CD4-positive, alpha-beta memory T cell (primary cell): Measurements from ENCODE around the gene EPAS1. TPM values are rescaled to one million over a fixed set of nuclear protein-coding genes. Genes with fewer than 3 reads are reported as not detected.

ENCODE experiments used
- CTCF ChIA-PET: fragments of 350-600 bp; sonication (Branson Sonifier 250); formaldehyde crosslinking; loops from one replicate; lab custom pipeline; 2021; ENCODE audit warnings: inconsistent platforms; ENCODE audit not compliant: partially characterized antibody; lab: Charles Lee
- POLR2A ChIA-PET: fragments of 350-600 bp; sonication (Branson Sonifier 250); formaldehyde crosslinking; loops from one replicate; lab custom pipeline; 2021; ENCODE audit not compliant: partially characterized antibody; lab: Charles Lee
- DNase-seq, 5 donors: peaks; one replicate each; pipeline versions ENCODE4 v3.0.0 to v3.0.0-alpha.2; 2020 to 2022; ENCODE audit warnings: mixed read lengths in 1 of 5
- H3K27ac ChIP-seq: one replicate; pipeline ENCODE4 v1.7.0; 2013; ENCODE audit warnings: low read depth, low read length
- H3K27me3 ChIP-seq: 2 replicates; pipeline ENCODE4 v1.7.0; 2013; ENCODE audit warnings: mild to moderate bottlenecking, low read length, moderate library complexity; ENCODE audit not compliant: insufficient read depth
- H3K36me3 ChIP-seq: 2 replicates; pipeline ENCODE4 v1.7.0; 2013; ENCODE audit warnings: mild to moderate bottlenecking, low read length, moderate library complexity; ENCODE audit not compliant: insufficient read depth
- H3K4me1 ChIP-seq: 2 replicates; pipeline ENCODE4 v1.7.0; 2013; ENCODE audit warnings: mild to moderate bottlenecking, low read length, moderate library complexity; ENCODE audit not compliant: insufficient read depth
- H3K4me3 ChIP-seq, 2 donors: one replicate each; pipeline ENCODE4 v1.7.0; 2013; ENCODE audit warnings: low read length in 2 of 2, mild to moderate bottlenecking in 1 of 2
- H3K9me3 ChIP-seq, 2 donors: one replicate each; pipeline ENCODE4 v1.7.0; 2013; ENCODE audit warnings: low read length in 2 of 2, control low read depth in 1 of 2; ENCODE audit not compliant: control insufficient read depth in 1 of 2
- H3K27ac Mint-ChIP-seq, 7 donors: one replicate each; pipeline ENCODE4 v1.8.0; 2020 to 2021; ENCODE audit warnings: mixed read lengths in 7 of 7, mild to moderate bottlenecking in 6 of 7, inconsistent platforms in 3 of 7, moderate library complexity in 3 of 7
- H3K27me3 Mint-ChIP-seq, 2 donors: one replicate each; pipeline ENCODE4 v1.8.0; 2020 to 2021; ENCODE audit warnings: mixed read lengths in 2 of 2
- H3K36me3 Mint-ChIP-seq, 2 donors: one replicate each; pipeline ENCODE4 v1.8.0; 2020 to 2021; ENCODE audit warnings: mixed read lengths in 2 of 2, inconsistent platforms in 1 of 2, mild to moderate bottlenecking in 1 of 2
- H3K4me1 Mint-ChIP-seq, 4 donors: one replicate each; pipeline ENCODE4 v1.8.0; 2020 to 2021; ENCODE audit warnings: mixed read lengths in 4 of 4, mild to moderate bottlenecking in 1 of 4
- H3K4me3 Mint-ChIP-seq, 8 donors: one replicate each; pipeline ENCODE4 v1.8.0; 2020 to 2021; ENCODE audit warnings: mixed read lengths in 8 of 8, mild to moderate bottlenecking in 7 of 8, moderate library complexity in 6 of 8, inconsistent platforms in 3 of 8
- H3K9me3 Mint-ChIP-seq, 8 donors: one replicate each; pipeline ENCODE4 v1.8.0; 2020 to 2021; ENCODE audit warnings: mixed read lengths in 8 of 8, mild to moderate bottlenecking in 5 of 8, inconsistent platforms in 3 of 8, moderate library complexity in 1 of 8
- intact Hi-C: fragments of 100-400 bp; cut with micrococcal nuclease; formaldehyde crosslinking; loops from one replicate; pipeline ENCODE4 v1.15.1; 2023
- polyA plus RNA-seq, 2 donors: library from polyadenylated mRNA; unstranded; fragments of 300-500 nt; fragmentation: Illumina TruSeq; gene quantifications; one replicate each; pipeline ENCODE4 v1.2.3, GENCODE V29; 2021
- total RNA-seq, 2 experiments: library from RNA; stranded (reverse); gene quantifications; one replicate each; pipeline ENCODE4 v1.2.3, GENCODE V29; 2021

Gene EPAS1
- total and polyA plus RNA-seq, 4 experiments from 2014 or later = 0.40 to 2.7 (median 2.3) TPM; not detected in 1

DNA sequence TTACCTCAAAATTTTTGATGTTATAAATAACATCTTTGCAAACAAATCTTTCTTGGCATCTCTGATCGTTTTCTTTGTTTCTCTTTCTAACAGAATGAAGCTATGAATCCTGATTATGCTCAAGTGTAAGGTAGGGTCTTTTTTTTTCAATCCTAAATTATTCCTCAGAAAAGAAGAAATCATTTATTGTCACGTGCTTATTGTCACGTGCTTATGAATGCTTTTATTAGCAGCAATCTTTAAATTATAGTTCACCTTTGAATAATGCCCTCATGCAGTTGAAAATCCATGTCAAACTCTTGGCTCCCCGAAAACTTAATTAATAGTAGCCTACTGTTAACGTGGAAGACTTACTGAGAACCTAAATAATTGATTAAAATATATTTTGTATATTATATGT lies 39.2 kb upstream of the EPAS1 start:
- H3K4me1 Mint-ChIP-seq = no peaks in the 10 kb centered on the region
- no peak overlapping the region for H3K4me3 Mint-ChIP-seq
- ChIA-PET POLR2A (no interaction called here), CTCF (no interaction called here)
- H3K36me3 ChIP-seq = no peaks in the 10 kb centered on the region
- H3K9me3 ChIP-seq = no peaks in the 10 kb centered on the region
- no peak overlapping the region for H3K4me3 ChIP-seq
- no peaks in the 10 kb centered on the region for H3K4me1 ChIP-seq
- no peak overlapping the region for H3K27ac ChIP-seq
- H3K36me3 Mint-ChIP-seq = no peaks in the 10 kb centered on the region
- H3K27me3 Mint-ChIP-seq = peaks cover 0 to 4% of the 10 kb centered on the region in 2 donors
- no peak overlapping the region for H3K27ac Mint-ChIP-seq
- no peak for DNase-seq
- no peaks in the 10 kb centered on the region for H3K9me3 Mint-ChIP-seq
- intact Hi-C loops = no loop called here
- H3K27me3 ChIP-seq = no peaks in the 10 kb centered on the region

DNA sequence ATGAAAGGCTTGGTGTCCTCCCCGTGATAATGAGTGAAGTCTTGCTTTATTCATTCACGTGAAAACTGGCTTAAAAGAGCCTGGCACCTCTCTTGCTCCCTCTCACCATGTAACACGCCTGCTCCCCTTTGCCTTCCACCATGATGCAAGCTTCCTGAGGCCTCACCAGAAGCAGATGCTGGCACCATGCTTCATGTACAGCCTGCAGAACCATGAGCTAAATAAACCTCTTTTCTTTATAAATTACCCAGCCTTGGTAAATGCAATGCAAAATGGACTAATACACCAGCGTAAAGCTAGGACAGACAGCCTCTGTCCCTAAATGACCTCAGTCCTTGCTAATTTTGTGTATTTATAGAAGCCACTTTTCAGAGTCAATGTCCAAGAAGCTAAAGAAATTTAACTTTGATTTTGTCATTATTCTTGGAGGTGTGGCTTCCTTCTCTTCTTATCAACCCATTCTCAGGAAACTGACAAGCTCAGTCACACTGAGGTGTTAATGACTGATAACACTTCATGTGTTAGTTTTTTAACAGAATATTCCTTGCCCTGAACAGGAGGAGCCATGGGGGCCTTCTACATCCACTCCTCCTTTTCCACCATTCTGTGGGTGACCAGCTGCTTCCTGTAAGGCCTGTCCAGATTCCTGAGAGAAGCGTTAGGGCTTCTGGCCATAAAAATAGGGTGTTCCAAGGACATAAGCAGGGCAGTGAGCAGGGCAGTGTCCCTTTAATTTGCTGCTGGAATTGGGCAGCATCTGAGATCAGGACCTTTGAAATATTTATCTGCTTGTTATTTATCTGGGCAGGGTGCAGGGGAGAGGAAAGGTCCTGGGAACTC lies 38.0 kb upstream of the EPAS1 start:
- ChIA-PET CTCF (interaction anchor here (0.9 kb wide), 1 partner anchor 196 kb away, joined by 3 read pairs; no protein-coding TSS in a partner anchor), POLR2A (no interaction called here)
- intact Hi-C loops = no loop called here
- H3K9me3 Mint-ChIP-seq = no peaks in the 10 kb centered on the region
- peaks cover 0 to 7% of the 10 kb centered on the region in 2 donors for H3K27me3 Mint-ChIP-seq
- H3K27ac Mint-ChIP-seq = no peak overlapping the region
- no peak overlapping the region for H3K27ac ChIP-seq
- no peaks in the 10 kb centered on the region for H3K4me1 Mint-ChIP-seq
- H3K36me3 ChIP-seq = no peaks in the 10 kb centered on the region
- DNase-seq = no peak
- H3K9me3 ChIP-seq = no peaks in the 10 kb centered on the region
- H3K36me3 Mint-ChIP-seq = no peaks in the 10 kb centered on the region
- no peaks in the 10 kb centered on the region for H3K4me1 ChIP-seq
- H3K4me3 Mint-ChIP-seq = no peak overlapping the region
- H3K27me3 ChIP-seq = peaks cover 5% of the 10 kb centered on the region
- no peak overlapping the region for H3K4me3 ChIP-seq

DNA sequence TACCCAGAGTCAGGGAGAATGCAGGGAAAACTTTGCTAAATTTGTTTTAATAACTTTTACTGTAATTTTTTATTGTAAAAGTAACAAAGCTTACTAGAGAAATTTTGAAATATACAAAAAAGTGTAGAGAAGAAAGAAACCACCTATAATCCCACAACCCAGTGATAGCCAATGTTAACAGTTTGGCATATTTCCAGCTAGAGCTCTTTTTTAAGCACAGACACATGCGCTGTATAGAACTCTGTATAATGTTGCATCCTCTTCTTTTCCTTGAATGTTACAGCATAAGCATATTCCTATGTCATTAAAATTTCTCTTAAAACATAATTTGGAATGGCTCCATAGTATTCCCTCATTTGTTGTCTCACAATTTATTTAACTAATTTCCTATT lies 37.4 kb upstream of the EPAS1 start:
- POLR2A ChIA-PET = no interaction called here
- no peaks in the 10 kb centered on the region for H3K4me1 ChIP-seq
- H3K4me3 ChIP-seq = no peak overlapping the region
- intact Hi-C loops = no loop called here
- no peaks in the 10 kb centered on the region for H3K4me1 Mint-ChIP-seq
- no peak overlapping the region for H3K4me3 Mint-ChIP-seq
- DNase-seq = no peak
- H3K27me3 Mint-ChIP-seq = peaks cover 0 to 5% of the 10 kb centered on the region in 2 donors
- H3K27ac Mint-ChIP-seq = no peak overlapping the region
- H3K27me3 ChIP-seq = peaks cover 5% of the 10 kb centered on the region
- H3K9me3 Mint-ChIP-seq = no peaks in the 10 kb centered on the region
- CTCF ChIA-PET = no interaction called here
- no peak overlapping the region for H3K27ac ChIP-seq
- H3K36me3 Mint-ChIP-seq = no peaks in the 10 kb centered on the region
- no peaks in the 10 kb centered on the region for H3K9me3 ChIP-seq
- H3K36me3 ChIP-seq = no peaks in the 10 kb centered on the region

DNA sequence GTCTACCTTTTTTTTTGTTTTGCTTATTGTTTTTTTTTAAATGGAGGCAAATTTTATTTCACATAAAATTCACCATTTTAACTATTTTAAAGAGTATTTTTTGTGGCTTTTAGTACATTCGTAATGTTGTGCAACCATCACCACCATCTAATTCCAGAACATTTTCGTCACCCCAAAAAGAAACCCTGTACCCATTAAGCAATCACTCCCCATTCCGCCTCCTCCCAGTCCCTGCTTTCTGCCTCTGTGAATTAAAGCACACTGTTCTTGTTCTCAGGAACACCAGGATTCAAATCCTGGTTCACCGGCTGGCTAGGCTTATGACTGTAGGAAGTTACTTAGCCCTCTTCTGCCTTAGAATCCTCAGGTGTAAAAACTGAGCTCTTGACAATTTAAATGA lies 36.9 kb upstream of the EPAS1 start:
- POLR2A ChIA-PET = no interaction called here
- H3K4me3 Mint-ChIP-seq = no peak overlapping the region

DNA sequence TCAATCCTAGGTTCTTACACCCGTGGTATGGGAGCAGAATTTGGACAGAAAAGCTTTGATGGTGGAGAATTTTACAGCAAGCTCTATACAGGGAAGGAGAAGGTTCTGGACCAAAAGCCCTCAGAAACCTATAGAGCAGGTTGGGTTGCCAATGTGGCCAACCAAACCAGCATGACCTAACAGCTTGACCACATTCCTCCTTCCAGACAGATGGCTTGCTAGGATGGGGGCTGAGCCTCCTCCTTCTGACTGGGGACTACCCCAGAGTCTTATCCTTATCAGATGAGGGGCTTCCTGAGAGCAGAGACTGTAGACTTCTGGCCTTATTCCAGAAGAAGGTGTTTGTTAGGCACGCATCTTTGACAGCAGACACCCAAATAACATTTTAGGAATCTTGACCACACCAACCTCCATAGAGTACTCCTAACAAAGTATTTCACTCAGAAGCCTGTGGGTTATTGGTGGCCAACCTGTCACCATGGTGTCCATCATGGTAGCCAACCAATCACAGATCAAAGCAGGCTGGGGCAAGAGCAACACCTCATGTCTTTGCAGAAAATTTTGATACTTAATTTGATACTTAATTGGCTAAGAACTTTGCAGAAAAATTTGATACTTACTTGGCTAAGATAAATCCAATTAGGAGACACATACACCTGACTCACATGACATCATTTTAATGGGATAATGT lies 34.8 kb upstream of the EPAS1 start:
- H3K4me1 ChIP-seq = no peaks in the 10 kb centered on the region
- H3K36me3 Mint-ChIP-seq = no peaks in the 10 kb centered on the region
- intact Hi-C loops = no loop called here
- DNase-seq = no peak
- peaks cover 2 to 5% of the 10 kb centered on the region in 2 donors for H3K27me3 Mint-ChIP-seq
- CTCF ChIA-PET = no interaction called here
- no peak overlapping the region for H3K4me3 ChIP-seq
- H3K27ac Mint-ChIP-seq = no peak overlapping the region
- H3K4me3 Mint-ChIP-seq = no peak overlapping the region
- H3K4me1 Mint-ChIP-seq = no peaks in the 10 kb centered on the region
- POLR2A ChIA-PET = no interaction called here
- no peak overlapping the region for H3K27ac ChIP-seq
- H3K36me3 ChIP-seq = no peaks in the 10 kb centered on the region
- no peaks in the 10 kb centered on the region for H3K9me3 Mint-ChIP-seq
- H3K9me3 ChIP-seq = no peaks in the 10 kb centered on the region
- peaks cover 5% of the 10 kb centered on the region for H3K27me3 ChIP-seq

More for the DNA sequence above, 36.9 kb upstream of the EPAS1 start:
- Histone ChIP-seq H3K36me3 (no peaks in the 10 kb centered on the region), H3K4me1 (no peaks in the 10 kb centered on the region), H3K27ac (no peak overlapping the region), H3K9me3 (no peaks in the 10 kb centered on the region), H3K4me3 (no peak overlapping the region), H3K27me3 (peaks cover 5% of the 10 kb centered on the region)
- CTCF ChIA-PET = no interaction called here
- H3K4me1 Mint-ChIP-seq = no peaks in the 10 kb centered on the region
- no peak overlapping the region for H3K27ac Mint-ChIP-seq
- no peaks in the 10 kb centered on the region for H3K36me3 Mint-ChIP-seq
- no peak for DNase-seq
- peaks cover under 1 to 5% of the 10 kb centered on the region in 2 donors for H3K27me3 Mint-ChIP-seq
- H3K9me3 Mint-ChIP-seq = no peaks in the 10 kb centered on the region
- intact Hi-C loops = no loop called here

DNA sequence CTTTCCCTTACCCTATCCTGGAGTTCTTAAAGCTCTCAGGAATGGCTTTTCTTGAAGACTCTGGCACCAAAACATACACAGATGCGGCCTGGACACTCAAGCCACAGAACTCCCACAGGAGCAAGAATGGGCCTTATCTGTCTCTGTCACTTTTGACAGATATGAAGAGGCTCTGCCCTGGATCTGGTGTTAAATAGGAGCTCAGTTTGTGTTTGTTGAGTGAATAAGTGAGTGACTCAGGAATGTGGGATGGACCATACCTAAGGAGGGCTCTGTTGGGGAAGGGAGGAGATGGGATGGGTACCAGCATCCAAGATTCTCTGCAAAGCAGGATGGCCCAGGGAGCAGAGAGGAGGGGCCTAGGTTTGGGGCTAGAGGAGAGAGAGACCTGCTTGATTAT lies 33.9 kb upstream of the EPAS1 start:
- Mint-ChIP-seq H3K9me3 (no peaks in the 10 kb centered on the region), H3K4me1 (peaks cover 3 to 4% (median 3%) of the 10 kb centered on the region in 4 donors), H3K27ac (no peak overlapping the region), H3K36me3 (no peaks in the 10 kb centered on the region), H3K4me3 (no peak overlapping the region), H3K27me3 (peaks cover 3 to 5% of the 10 kb centered on the region in 2 donors)
- Histone ChIP-seq H3K9me3 (no peaks in the 10 kb centered on the region), H3K4me3 (no peak overlapping the region), H3K27ac (no peak overlapping the region), H3K27me3 (peaks cover 5% of the 10 kb centered on the region), H3K4me1 (no peaks in the 10 kb centered on the region), H3K36me3 (no peaks in the 10 kb centered on the region)
- CTCF ChIA-PET = no interaction called here
- intact Hi-C loops = no loop called here
- POLR2A ChIA-PET = no interaction called here
- DNase-seq = no peak

DNA sequence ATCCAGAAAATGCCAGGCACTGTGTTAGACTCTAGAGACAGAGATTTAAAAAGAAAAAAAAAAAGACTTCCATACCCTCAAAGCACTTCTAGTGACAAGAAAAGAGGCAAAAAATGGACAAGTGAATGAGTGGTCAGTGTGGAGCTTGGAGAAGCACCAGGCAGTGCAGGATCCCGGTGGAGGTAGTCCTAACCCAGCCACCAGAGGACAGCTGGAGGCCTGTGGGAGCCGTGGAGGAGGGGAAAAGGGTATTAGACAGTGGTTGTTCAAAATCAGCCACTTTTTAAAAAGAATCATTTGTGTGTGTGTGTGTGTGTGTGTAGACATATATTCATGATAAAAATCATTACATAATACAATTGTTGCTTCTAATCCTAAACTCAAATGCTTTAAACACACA lies 32.8 kb upstream of the EPAS1 start:
- POLR2A ChIA-PET = no interaction called here
- intact Hi-C loops = no loop called here

More for the DNA sequence above, 32.8 kb upstream of the EPAS1 start:
- Histone ChIP-seq H3K9me3 (no peaks in the 10 kb centered on the region), H3K27me3 (peaks cover 5% of the 10 kb centered on the region), H3K4me1 (no peaks in the 10 kb centered on the region), H3K4me3 (no peak overlapping the region), H3K27ac (no peak overlapping the region), H3K36me3 (no peaks in the 10 kb centered on the region)
- Mint-ChIP-seq H3K27me3 (peaks cover 3 to 5% of the 10 kb centered on the region in 2 donors), H3K27ac (no peak overlapping the region), H3K9me3 (no peaks in the 10 kb centered on the region), H3K36me3 (no peaks in the 10 kb centered on the region), H3K4me3 (no peak overlapping the region), H3K4me1 (peaks cover 3 to 10% (median 4%) of the 10 kb centered on the region in 4 donors)
- CTCF ChIA-PET = interaction anchor here (0.6 to 0.8 kb wide), 2 partner anchors 10 to 725 kb away, joined by 3 to 4 read pairs; no protein-coding TSS in a partner anchor
- no peak for DNase-seq
